Measurements from ENCODE around the gene RMI2. TPM values are rescaled to one million over a fixed set of nuclear protein-coding genes. Genes with fewer than 3 reads are reported as not detected.

RMI2 gene
- total and polyA plus RNA-seq, 2 of the 8 experiments (the other 6 are each of a cell fraction or from before 2014, with no cell fraction given): 58.2 to 96.0 TPM

DNA sequence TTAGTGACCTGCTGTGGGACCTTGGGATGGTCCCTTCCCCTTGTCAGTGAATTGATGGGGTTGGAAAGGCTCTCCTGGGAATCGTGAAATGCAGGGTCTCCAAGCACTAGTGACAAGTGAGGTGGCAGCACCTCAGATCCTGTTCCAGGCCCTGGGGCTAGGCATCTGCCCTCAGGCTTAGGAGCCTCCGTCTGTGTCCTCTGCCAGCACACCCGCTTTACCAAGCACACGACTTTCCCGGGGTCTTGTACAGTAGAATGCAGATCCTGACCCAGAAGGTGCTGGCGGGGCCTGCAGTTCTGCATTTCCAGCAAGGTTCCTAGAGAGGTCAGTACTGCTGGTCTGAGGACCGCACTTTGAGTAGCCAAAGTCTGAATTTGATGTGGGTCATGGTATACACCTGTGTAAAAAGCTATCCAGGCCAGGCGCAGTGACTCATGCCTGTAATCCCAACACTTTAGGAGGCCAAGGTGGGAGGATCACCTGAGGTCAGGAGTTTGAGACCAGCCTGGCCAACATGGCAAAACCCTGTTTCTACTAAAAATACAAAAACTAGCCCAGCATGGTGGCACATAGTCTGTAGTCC is 30.9 kb upstream of the RMI2 start (continued):
- TF ChIP-seq ZNF274 (IDR thresholded peaks at IDR 0.05; ENCODE audit: borderline replicate concordance, extremely low read depth, low read length) (no peak), RXRA (IDR thresholded peaks at IDR 0.05; ENCODE audit: insufficient read depth, low read depth, low read length) (no peak), CBX8 (IDR thresholded peaks at IDR 0.05; ENCODE audit: borderline replicate concordance, low read depth, low read length) (no peak), JUND (IDR thresholded peaks at IDR 0.05; ENCODE audit: low read length) (no peak), POLR2A (IDR thresholded peaks at IDR 0.05; ENCODE audit: control extremely low read depth in 1 of 2, low read depth in 2 of 2, low read length in 2 of 2) (no peak), FOSL1 (IDR thresholded peaks at IDR 0.05; ENCODE audit: insufficient read depth, low read depth, low read length) (no peak), KDM4A (IDR thresholded peaks at IDR 0.05; ENCODE audit: low read depth, low read length, severe bottlenecking) (no peak)
- TF ChIP-seq, protein P1, sequence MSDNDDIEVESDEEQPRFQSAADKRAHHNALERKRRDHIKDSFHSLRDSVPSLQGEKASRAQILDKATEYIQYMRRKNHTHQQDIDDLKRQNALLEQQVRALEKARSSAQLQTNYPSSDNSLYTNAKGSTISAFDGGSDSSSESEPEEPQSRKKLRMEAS (IDR thresholded peaks at IDR 0.05): no peak
